GM20000 (cell line): ENCODE results near the gene PCP4.

Experiments used
- DNase-seq: peaks from one replicate; pipeline ENCODE4 v3.0.0; 2012; ENCODE audit warnings: low spot score
- TF ChIP-seq, protein P1 (sequence below): IDR thresholded peaks from 2 replicates; pipeline ENCODE4 v1.5.1; 2012; ENCODE audit warnings: mild to moderate bottlenecking, control low read depth; ENCODE audit errors: extremely low read depth, missing control alignments

PCP4 gene

DNA sequence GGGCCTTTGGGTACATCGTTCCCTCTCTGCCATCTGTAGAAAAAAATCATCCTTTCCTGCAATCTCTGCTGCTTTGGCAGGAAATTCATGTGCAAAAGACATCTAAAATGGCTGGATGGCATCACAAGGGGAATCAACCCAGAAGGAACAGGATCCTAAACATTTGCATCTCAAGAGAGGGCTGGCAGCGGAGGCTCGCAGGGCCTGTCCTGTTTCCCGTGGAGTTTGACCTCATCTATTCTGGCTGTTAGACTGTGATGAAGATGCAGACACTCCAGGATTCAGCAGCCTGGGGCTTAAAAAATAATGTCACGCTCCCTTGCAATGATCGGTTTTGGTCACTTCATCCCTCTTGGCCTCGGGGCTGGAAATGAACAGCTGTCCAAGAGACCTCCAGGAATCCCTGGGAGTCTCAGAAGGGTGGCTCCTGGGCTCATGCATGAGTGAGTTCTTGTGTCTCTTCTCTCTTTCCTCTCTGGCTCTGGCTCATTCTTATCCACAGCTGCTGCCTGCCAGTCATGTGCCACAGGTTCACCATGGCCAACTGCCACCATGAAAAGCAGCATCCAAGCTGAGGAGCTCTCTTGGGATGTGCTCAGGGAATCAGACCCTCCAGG lies 16.1 kb upstream of the PCP4 start:
- TF ChIP-seq, protein P1, sequence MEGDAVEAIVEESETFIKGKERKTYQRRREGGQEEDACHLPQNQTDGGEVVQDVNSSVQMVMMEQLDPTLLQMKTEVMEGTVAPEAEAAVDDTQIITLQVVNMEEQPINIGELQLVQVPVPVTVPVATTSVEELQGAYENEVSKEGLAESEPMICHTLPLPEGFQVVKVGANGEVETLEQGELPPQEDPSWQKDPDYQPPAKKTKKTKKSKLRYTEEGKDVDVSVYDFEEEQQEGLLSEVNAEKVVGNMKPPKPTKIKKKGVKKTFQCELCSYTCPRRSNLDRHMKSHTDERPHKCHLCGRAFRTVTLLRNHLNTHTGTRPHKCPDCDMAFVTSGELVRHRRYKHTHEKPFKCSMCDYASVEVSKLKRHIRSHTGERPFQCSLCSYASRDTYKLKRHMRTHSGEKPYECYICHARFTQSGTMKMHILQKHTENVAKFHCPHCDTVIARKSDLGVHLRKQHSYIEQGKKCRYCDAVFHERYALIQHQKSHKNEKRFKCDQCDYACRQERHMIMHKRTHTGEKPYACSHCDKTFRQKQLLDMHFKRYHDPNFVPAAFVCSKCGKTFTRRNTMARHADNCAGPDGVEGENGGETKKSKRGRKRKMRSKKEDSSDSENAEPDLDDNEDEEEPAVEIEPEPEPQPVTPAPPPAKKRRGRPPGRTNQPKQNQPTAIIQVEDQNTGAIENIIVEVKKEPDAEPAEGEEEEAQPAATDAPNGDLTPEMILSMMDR: no peak
- no peak for DNase-seq

DNA sequence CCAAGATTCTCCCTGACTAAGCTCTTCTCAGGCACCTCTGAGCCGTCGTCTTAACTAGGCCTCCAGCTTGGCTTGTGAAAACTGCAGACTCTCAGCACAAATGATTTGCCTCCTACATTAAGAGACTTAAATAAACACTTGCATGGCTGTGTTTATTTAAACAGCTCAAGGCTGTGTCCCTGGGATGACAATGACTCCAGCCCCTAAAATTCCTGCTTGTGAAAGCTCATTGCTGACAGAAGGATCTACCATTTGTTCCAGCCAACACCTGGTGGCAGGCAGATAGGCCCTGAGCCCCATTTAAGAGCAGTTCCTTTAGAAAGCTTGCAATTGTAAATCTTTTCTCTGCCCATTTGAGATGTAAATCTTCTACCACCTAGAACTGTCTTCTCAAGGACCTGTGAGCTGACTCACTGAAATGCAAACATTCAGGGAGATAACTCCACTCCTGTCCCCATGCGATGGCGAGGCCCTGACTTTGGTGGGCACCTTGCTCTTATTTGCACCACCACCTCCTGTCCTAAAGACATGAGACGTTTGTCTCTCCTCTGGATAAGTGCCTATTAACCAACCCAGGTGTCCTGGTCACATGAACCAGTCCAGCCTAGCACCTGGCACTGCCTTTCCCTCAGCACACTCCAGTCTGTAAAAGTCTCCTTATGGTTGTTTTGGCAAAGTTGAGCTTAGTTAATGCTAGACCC lies 15.1 kb upstream of the PCP4 start:
- TF ChIP-seq, protein P1: no peak
- DNase-seq: no peak

DNA sequence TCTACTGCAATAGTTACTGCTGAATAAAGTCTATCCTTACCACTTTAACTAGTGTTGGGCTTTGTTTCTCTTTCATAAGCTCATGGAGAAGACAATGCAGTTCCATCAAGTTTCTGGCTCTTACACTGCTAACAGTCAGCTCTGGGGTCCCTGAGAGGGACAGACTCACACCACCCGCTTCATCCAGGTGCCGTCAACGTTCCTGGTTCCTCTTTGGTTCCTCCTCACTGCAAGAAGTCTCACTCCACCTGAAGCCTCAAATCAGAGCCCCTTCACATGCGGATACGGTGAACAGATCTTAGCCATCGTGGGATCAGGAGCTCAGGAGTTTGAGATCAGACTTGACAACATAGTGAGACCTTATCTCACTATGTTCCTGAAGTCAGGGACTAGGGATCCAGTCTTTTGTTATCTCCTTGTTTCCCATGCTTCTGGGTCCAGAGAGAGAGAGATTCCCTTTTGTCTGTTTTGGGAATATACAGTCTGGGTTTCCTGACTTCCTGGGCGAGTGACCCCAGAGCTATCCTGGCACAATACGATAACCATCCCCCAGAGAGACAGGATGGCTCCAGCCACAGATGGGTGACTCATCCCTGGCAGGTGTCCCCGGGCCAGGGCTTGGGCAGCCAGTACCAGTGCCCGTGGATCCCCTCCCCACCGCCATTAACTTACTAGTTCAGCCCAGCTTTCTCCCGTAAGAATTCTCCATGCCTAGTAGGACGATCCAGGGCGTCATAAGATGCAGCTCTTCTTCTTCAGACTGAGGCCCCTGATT lies 14.3 kb upstream of the PCP4 start:
- TF ChIP-seq, protein P1: no peak
- no peak for DNase-seq

DNA sequence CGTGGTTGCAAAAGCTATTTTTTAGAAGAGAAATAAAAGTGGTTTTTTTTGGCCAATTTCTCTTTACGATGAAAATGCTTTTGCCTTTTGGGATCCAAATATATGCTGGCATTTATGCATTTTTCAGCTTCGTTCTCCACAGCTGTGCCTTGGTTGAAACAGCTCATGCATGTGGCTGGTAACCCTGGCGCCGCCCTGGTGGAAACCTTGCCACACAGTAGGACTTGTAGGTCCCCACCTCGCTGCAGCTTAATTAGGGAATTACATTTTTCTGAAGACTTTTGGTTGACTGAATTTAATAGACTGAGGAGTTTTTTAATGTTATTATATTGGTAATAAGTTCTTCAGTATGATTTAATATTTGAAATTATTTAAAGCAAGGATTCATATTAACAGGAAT lies 12.7 kb upstream of the PCP4 start:
- TF ChIP-seq, protein P1: no peak
- DNase-seq: no peak

DNA sequence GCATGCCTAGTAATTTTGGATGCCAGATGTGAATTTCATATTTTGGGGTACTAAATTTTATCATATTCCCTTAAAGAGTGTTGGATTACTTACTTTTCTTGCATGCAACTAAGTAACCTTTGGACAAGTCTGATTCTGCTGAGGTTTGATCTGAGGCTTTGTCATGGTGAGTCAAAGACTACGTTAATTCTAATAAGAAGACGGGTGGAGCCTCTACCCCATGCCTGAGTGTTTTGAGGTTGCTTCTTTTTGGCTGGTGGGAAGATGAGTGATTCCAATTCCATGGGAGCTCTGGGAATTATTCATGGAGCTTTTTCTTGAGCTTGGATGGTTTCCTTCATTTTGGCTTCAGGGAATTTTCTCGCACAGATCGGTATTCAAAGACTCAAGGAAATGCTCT lies 11.6 kb upstream of the PCP4 start:
- TF ChIP-seq, protein P1: no peak
- no peak for DNase-seq

DNA sequence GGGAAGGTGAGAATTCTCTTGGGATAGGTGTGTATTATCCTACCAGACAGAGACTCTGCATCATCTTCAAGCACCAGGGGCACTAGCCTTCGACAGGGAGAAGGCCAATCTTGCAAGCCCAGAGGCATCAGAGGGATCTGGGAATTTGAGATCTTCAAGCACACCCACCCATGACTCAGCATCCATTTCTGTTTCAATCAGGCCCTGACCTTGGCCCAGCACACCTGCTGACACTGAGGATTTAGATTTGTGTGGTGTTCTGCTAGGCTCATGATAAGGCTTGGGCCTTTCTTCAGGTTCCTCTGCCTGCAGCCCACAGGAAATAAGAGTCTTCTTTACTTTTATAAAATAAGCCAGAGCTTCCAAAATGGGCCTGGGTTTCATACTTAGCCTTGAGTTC lies 6.6 kb upstream of the PCP4 start:
- no peak for DNase-seq
- TF ChIP-seq, protein P1: no peak

DNA sequence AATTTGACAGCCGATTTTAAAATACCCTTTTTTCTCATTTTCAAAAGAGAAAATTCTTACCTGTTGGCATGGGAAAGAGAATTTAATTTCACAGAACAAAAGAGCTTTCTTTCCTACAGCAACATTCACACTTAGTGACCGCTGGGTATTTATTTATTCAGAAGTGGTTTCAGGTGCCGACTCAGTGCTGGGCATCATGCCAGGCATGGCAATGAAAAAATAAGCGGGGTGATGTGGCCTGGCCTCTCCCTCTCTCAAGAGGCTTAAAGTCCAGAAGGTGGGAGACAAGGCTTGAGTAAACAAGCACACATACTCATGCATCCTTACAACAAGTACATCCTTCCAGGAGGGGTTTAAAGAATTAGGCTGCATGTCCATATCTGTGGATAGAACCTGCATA lies 4.1 kb upstream of the PCP4 start:
- no peak for DNase-seq
- TF ChIP-seq, protein P1: no peak
